H1 (cell line): ENCODE measurements around the gene INAVA. TPM values are rescaled to one million over a fixed set of nuclear protein-coding genes. Genes with fewer than 3 reads are reported as not detected.

ENCODE experiments used
- CTCF ChIA-PET: fragments of 300-600 bp; sonication (Branson Sonifier 250); formaldehyde crosslinking; loops from one replicate; lab custom pipeline; 2021; ENCODE audit not compliant: partially characterized antibody; lab: Charles Lee
- POLR2A ChIA-PET: fragments of 300-600 bp; sonication (Branson Sonifier 250); formaldehyde crosslinking; loops from one replicate; lab custom pipeline; 2021; ENCODE audit warnings: inconsistent platforms; ENCODE audit not compliant: partially characterized antibody; lab: Charles Lee
- DNase-seq, 2 experiments: peaks; one replicate each; pipeline versions ENCODE4 v3.0.0 to v3.0.0-alpha.2; 2010 to 2022; ENCODE audit warnings: low spot score in 2 of 2, low read depth in 1 of 2, mixed read lengths in 1 of 2
- FAIRE-seq: peaks from 2 replicates; lab custom pipeline; 2011; peaks lifted over from hg19 to GRCh38; lab: Jason Lieb, UNC
- H2AFZ ChIP-seq: 2 replicates; pipeline ENCODE4 v1.8.1; 2012; ENCODE audit warnings: low read length, inconsistent platforms
- H2AK5ac ChIP-seq: 2 replicates; pipeline ENCODE4 v1.6.1; 2013; ENCODE audit warnings: low read depth, low read length
- H2BK120ac ChIP-seq: replicated peaks from 2 replicates; pipeline ENCODE3; 2013; ENCODE audit warnings: low read depth, low read length, inconsistent platforms
- H2BK12ac ChIP-seq: 2 replicates; pipeline ENCODE4 v1.6.1; 2013; ENCODE audit warnings: low read depth, low read length
- H2BK15ac ChIP-seq: 2 replicates; pipeline ENCODE4 v1.6.1; 2013; ENCODE audit warnings: low read length
- H2BK20ac ChIP-seq: 2 replicates; pipeline ENCODE4 v1.6.1; 2013; ENCODE audit warnings: low read length
- H2BK5ac ChIP-seq: 2 replicates; pipeline ENCODE4 v1.6.1; 2013; ENCODE audit warnings: low read depth, low read length
- H3K14ac ChIP-seq: 2 replicates; pipeline ENCODE4 v1.6.1; 2013; ENCODE audit warnings: inconsistent platforms; ENCODE audit not compliant: insufficient read length
- H3K18ac ChIP-seq: 2 replicates; pipeline ENCODE4 v1.6.1; 2013; ENCODE audit warnings: low read length; ENCODE audit errors: extremely low read depth
- H3K23ac ChIP-seq: 2 replicates; pipeline ENCODE4 v1.6.1; 2013; ENCODE audit warnings: inconsistent platforms; ENCODE audit not compliant: insufficient read length
- H3K23me2 ChIP-seq: 2 replicates; pipeline ENCODE4 v1.6.1; 2013; ENCODE audit warnings: low read depth, low read length
- H3K27ac ChIP-seq: 2 replicates; pipeline ENCODE4 v1.6.1; 2011; ENCODE audit warnings: low read depth, low read length, inconsistent platforms
- H3K27me3 ChIP-seq, 4 experiments: replicated peaks in 1 of 4; 1 replicate in 1 of 4; 2 replicates in 3 of 4; pipeline versions ENCODE4 v1.6.1 to v1.8.1; 2011 to 2013; ENCODE audit warnings: low read length in 3 of 4, mild to moderate bottlenecking in 3 of 4, inconsistent platforms in 2 of 4, mixed read lengths in 2 of 4, moderate library complexity in 1 of 4; ENCODE audit not compliant: control insufficient read depth in 3 of 4, insufficient read depth in 3 of 4; ENCODE audit errors: extremely low read depth in 1 of 4
- H3K36me3 ChIP-seq, 4 experiments: 2 replicates each; pipeline versions ENCODE4 v1.6.1 to v1.8.1; 2011 to 2013; ENCODE audit warnings: mild to moderate bottlenecking in 4 of 4, low read length in 3 of 4, moderate library complexity in 2 of 4, control low read depth in 1 of 4, inconsistent platforms in 1 of 4; ENCODE audit not compliant: insufficient read depth in 4 of 4, control insufficient read depth in 2 of 4
- H3K4ac ChIP-seq: replicated peaks from 2 replicates; pipeline ENCODE3; 2013; ENCODE audit warnings: low read length, low read depth, mixed read lengths, inconsistent platforms; ENCODE audit not compliant: insufficient read length
- H3K4me1 ChIP-seq, 4 experiments: replicated peaks in 1 of 4; 1 replicate in 1 of 4; 2 replicates in 3 of 4; pipeline versions ENCODE4 v1.6.1 to v1.8.1; 2011 to 2013; ENCODE audit warnings: low read length in 3 of 4, inconsistent platforms in 2 of 4, mixed read lengths in 1 of 4; ENCODE audit not compliant: insufficient read depth in 4 of 4, control insufficient read depth in 3 of 4
- H3K4me2 ChIP-seq, 2 experiments: 2 replicates each; pipeline versions ENCODE4 v1.6.1 to v1.8.1; 2011 to 2013; ENCODE audit warnings: low read depth in 2 of 2, low read length in 2 of 2, control low read depth in 1 of 2, inconsistent platforms in 1 of 2, mild to moderate bottlenecking in 1 of 2; ENCODE audit not compliant: insufficient read depth in 1 of 2
- H3K4me3 ChIP-seq, 4 experiments: fragments of 200-600, 300-600 bp in 1 of 4; sonication (generic), shearing (Covaris generic), sonication (Bioruptor Twin) in 1 of 4; 2 replicates each; pipeline versions ENCODE4 v1.5.1 to v1.8.1; 2011 to 2016; ENCODE audit warnings: low read length in 4 of 4, low read depth in 3 of 4, control low read depth in 2 of 4, inconsistent platforms in 2 of 4, mild to moderate bottlenecking in 2 of 4, mixed read lengths in 1 of 4, moderate library complexity in 1 of 4; ENCODE audit not compliant: insufficient read depth in 2 of 4; ENCODE audit errors: extremely low read depth in 1 of 4
- H3K56ac ChIP-seq: replicated peaks from 2 replicates; pipeline ENCODE3; 2013; ENCODE audit warnings: low read depth, mild to moderate bottlenecking, mixed read lengths, low read length, inconsistent platforms; ENCODE audit not compliant: insufficient read length
- H3K79me1 ChIP-seq: 2 replicates; pipeline ENCODE4 v1.6.1; 2013; ENCODE audit warnings: low read depth, low read length, control low read depth
- H3K79me2 ChIP-seq, 2 experiments: 2 replicates each; pipeline versions ENCODE4 v1.6.1 to v1.8.1; 2012 to 2013; ENCODE audit warnings: low read length in 2 of 2, mild to moderate bottlenecking in 2 of 2, inconsistent platforms in 1 of 2; ENCODE audit not compliant: insufficient read depth in 2 of 2, control insufficient read depth in 1 of 2
- H3K9ac ChIP-seq, 4 experiments: replicated peaks in 1 of 4; 1 replicate in 1 of 4; 2 replicates in 3 of 4; pipeline versions ENCODE4 v1.6.1 to v1.8.1; 2011 to 2013; ENCODE audit warnings: low read depth in 3 of 4, low read length in 3 of 4, control low read depth in 2 of 4, mild to moderate bottlenecking in 2 of 4, moderate library complexity in 2 of 4, inconsistent platforms in 1 of 4; ENCODE audit errors: extremely low read depth in 1 of 4
- H3K9me3 ChIP-seq, 2 experiments: 2 replicates each; pipeline versions ENCODE4 v1.6.1 to v1.8.1; 2012 to 2013; ENCODE audit warnings: mild to moderate bottlenecking in 2 of 2, moderate library complexity in 2 of 2, control low read depth in 1 of 2, inconsistent platforms in 1 of 2, low read depth in 1 of 2, low read length in 1 of 2, mixed read lengths in 1 of 2; ENCODE audit not compliant: insufficient read depth in 2 of 2
- H4K20me1 ChIP-seq, 2 experiments: replicated peaks in 1 of 2; 2 replicates each; pipeline versions ENCODE3 to v1.8.1; 2011 to 2013; ENCODE audit warnings: inconsistent platforms in 2 of 2, low read length in 2 of 2, mild to moderate bottlenecking in 1 of 2; ENCODE audit not compliant: insufficient read depth in 2 of 2, control insufficient read depth in 1 of 2
- H4K5ac ChIP-seq: 2 replicates; pipeline ENCODE4 v1.6.1; 2013; ENCODE audit warnings: low read length, low read depth, mixed read lengths, inconsistent platforms; ENCODE audit not compliant: insufficient read length
- H4K8ac ChIP-seq: 2 replicates; pipeline ENCODE4 v1.8.0; 2013; ENCODE audit warnings: mild to moderate bottlenecking, moderate library complexity, low read length, inconsistent platforms; ENCODE audit not compliant: insufficient read depth; ENCODE audit errors: extremely low read depth
- H4K91ac ChIP-seq: replicated peaks from 2 replicates; pipeline ENCODE3; 2013; ENCODE audit warnings: low read length, mixed read lengths, inconsistent platforms; ENCODE audit not compliant: insufficient read length
- CREB1 ChIP-seq: IDR thresholded peaks from 2 replicates; pipeline ENCODE4 v1.6.1; 2012; ENCODE audit warnings: inconsistent platforms
- EP300 ChIP-seq, 2 experiments: IDR thresholded peaks; 1 replicate in 1 of 2; 2 replicates in 1 of 2; pipeline ENCODE4 v1.6.1; 2011 to 2012; ENCODE audit warnings: low read depth in 2 of 2, low read length in 2 of 2, mild to moderate bottlenecking in 2 of 2, borderline replicate concordance in 1 of 2, inconsistent platforms in 1 of 2, moderate library complexity in 1 of 2
- GABPA ChIP-seq: IDR thresholded peaks from 2 replicates; pipeline ENCODE4 v1.6.1; 2011; ENCODE audit warnings: mild to moderate bottlenecking, low read length, moderate library complexity, borderline replicate concordance; ENCODE audit not compliant: insufficient read depth
- GTF2F1 ChIP-seq: IDR thresholded peaks from 2 replicates; pipeline ENCODE4 v1.6.1; 2012; ENCODE audit warnings: low read depth, low read length, improper control_type of control experiment, borderline replicate concordance
- KDM1A ChIP-seq: fragments of 200-600, 300-600 bp; sonication (generic); IDR thresholded peaks from 2 replicates; pipeline ENCODE4 v1.7.1; 2016; ENCODE audit warnings: mild to moderate bottlenecking, low read length, borderline replicate concordance
- KDM5A ChIP-seq: fragments of 200-600 bp; IDR thresholded peaks from 2 replicates; pipeline ENCODE4 v1.7.1; 2012; ENCODE audit warnings: mild to moderate bottlenecking, low read length, inconsistent platforms, mixed read lengths
- RXRA ChIP-seq: IDR thresholded peaks from 2 replicates; pipeline ENCODE4 v1.6.1; 2011; ENCODE audit warnings: low read depth, mild to moderate bottlenecking, low read length, moderate library complexity; ENCODE audit not compliant: insufficient read depth
- SP4 ChIP-seq: IDR thresholded peaks from 2 replicates; pipeline ENCODE4 v1.6.1; 2012; ENCODE audit warnings: low read length, inconsistent platforms
- ZNF274 ChIP-seq: IDR thresholded peaks from 2 replicates; pipeline ENCODE4 v1.7.0; 2012; ENCODE audit warnings: low read length, borderline replicate concordance; ENCODE audit errors: extremely low read depth
- WGBS, 2 experiments: shearing (Covaris generic) in 1 of 2; methylation state at CpG; one replicate each; pipeline versions ENCODE4 v1.1.6 to v1.1.7; 2013 to 2015; ENCODE audit warnings: low lambda C conversion rate in 2 of 2, mixed read lengths in 2 of 2, inconsistent platforms in 1 of 2, low coverage in 1 of 2, missing lambda C conversion rate in 1 of 2; ENCODE audit not compliant: insufficient replicate concordance in 2 of 2, insufficient coverage in 1 of 2, insufficient read length in 1 of 2; ENCODE audit errors: extremely low coverage in 1 of 2, missing lambda C conversion rate in 1 of 2; 5-methylcytosine and 5-hydroxymethylcytosine counted together
- polyA plus RNA-seq, 7 experiments: library from polyadenylated mRNA; depleted of rRNA in 3 of 7; stranded (reverse) in 5 of 7; unstranded in 2 of 7; fragments of >200 nt in 5 of 7; fragments of 200-250 nt in 2 of 7; gene quantifications; 1 replicate in 5 of 7; 2 replicates in 1 of 7; 4 replicates in 1 of 7; pipeline versions ENCODE4 v1.2.1 to v1.2.3, GENCODE V29; 2011 to 2013; ENCODE audit warnings: missing spikeins in 2 of 7, mixed read lengths in 2 of 7
- total RNA-seq: library from RNA; stranded (reverse); fragmentation: NEBNext Ultra II Directional; extraction: Animal tissue kit (Norgen Biotek cat#: 25700); gene quantifications from 2 replicates; pipeline ENCODE4 v1.2.1, GENCODE V29; 2021
- TF ChIP-seq, protein P1 (sequence below): IDR thresholded peaks from 2 replicates; pipeline ENCODE4 v1.6.1; 2011; ENCODE audit warnings: low read length, improper control_type of control experiment
- TF ChIP-seq, protein P2 (sequence below): IDR thresholded peaks from 2 replicates; pipeline ENCODE4 v1.6.1; 2011; ENCODE audit warnings: low read depth, mild to moderate bottlenecking, low read length; ENCODE audit not compliant: insufficient read depth
- TF ChIP-seq, protein P3 (sequence below): IDR thresholded peaks from 2 replicates; pipeline ENCODE4 v1.6.1; 2012; ENCODE audit warnings: inconsistent platforms

Gene INAVA
- total and polyA plus RNA-seq, 2 of the 8 experiments (the other 6 are each of a cell fraction or from before 2014, with no cell fraction given): 46.8 to 49.3 TPM

DNA sequence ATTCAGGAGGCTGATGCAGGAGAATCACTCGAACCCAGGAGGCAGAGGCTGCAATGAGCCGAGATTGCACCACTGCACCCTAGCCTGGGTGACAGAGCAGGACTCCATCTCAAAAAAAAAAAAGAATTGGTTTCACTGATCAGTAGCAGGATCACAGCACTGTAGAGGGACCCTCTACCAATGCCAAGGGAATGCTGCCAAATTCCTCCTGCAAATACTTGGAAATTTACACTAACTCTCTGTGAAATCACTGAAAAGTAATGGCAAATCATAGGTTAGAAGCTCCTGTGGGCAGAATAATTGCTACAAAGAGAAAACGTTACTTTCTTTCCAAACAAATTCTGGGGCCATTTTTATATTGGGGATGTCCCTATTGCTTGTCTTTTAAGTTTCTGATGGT, 28.6 kb upstream of the INAVA start:
- no peaks in the 10 kb centered on the region for H3K27me3 ChIP-seq
- H3K14ac ChIP-seq: no peak overlapping the region
- ChIA-PET CTCF (interaction anchor here (0.6 to 2.2 kb wide), 7 partner anchors 8 to 1631 kb away, joined by 3 to 8 read pairs (median 3); no protein-coding TSS in a partner anchor), POLR2A (interaction anchor here (0.6 to 5.1 kb wide), 3 partner anchors 25 to 282 kb away, joined by 3 to 31 read pairs (median 4); no protein-coding TSS in a partner anchor)
- no peak overlapping the region for H4K5ac ChIP-seq
- H3K36me3 ChIP-seq: peaks cover 0 to 6% (median 0%) of the 10 kb centered on the region in 4 experiments; a peak in 2 of 8 replicates
- FAIRE-seq (no peak), DNase-seq (peak in 1 of 2 experiments; percentile 33)
- no peaks in the 10 kb centered on the region for H3K23me2 ChIP-seq
- no peak overlapping the region for H2AK5ac ChIP-seq
- H3K56ac ChIP-seq: no peak overlapping the region
- H4K20me1 ChIP-seq: no peaks in the 10 kb centered on the region
- H3K9me3 ChIP-seq: no peaks in the 10 kb centered on the region
- no peak overlapping the region for H2AFZ ChIP-seq
- H3K23ac ChIP-seq: no peak overlapping the region
- no peak overlapping the region for H3K18ac ChIP-seq
- H3K4me1 ChIP-seq: no peaks in the 10 kb centered on the region
- H2BK12ac ChIP-seq: no peak overlapping the region
- H3K27ac ChIP-seq: no peak overlapping the region
- no peak overlapping the region for H4K91ac ChIP-seq
- H3K4me2 ChIP-seq: no peak overlapping the region
- H2BK15ac ChIP-seq: no peak overlapping the region
- no peaks in the 10 kb centered on the region for H3K79me1 ChIP-seq
- WGBS, 2 experiments: 90% methylated on average over 3 of the region's 3 CpGs; no CpG with 5 or more reads in 1 of the 2 experiments
- H3K9ac ChIP-seq: no peak overlapping the region
- H2BK20ac ChIP-seq: no peak overlapping the region
- no peak overlapping the region for H3K4me3 ChIP-seq
- H3K4ac ChIP-seq: no peak overlapping the region
- no peak overlapping the region for H2BK120ac ChIP-seq
- no peak overlapping the region for H2BK5ac ChIP-seq
- no peak overlapping the region for H4K8ac ChIP-seq
- H3K79me2 ChIP-seq: no peaks in the 10 kb centered on the region
- no peak for TF ChIP-seq GABPA
- TF ChIP-seq, protein P1, sequence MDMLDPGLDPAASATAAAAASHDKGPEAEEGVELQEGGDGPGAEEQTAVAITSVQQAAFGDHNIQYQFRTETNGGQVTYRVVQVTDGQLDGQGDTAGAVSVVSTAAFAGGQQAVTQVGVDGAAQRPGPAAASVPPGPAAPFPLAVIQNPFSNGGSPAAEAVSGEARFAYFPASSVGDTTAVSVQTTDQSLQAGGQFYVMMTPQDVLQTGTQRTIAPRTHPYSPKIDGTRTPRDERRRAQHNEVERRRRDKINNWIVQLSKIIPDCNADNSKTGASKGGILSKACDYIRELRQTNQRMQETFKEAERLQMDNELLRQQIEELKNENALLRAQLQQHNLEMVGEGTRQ: no peak
- TF ChIP-seq RXRA: no peak
- no peak for TF ChIP-seq EP300 (IDR thresholded peaks at IDR 0.05; ENCODE audit: borderline replicate concordance in 1 of 2, low read depth in 2 of 2, low read length in 2 of 2)
- TF ChIP-seq KDM5A: no peak
- TF ChIP-seq KDM1A: no peak
- no peak for TF ChIP-seq ZNF274
- TF ChIP-seq CREB1: no peak
- TF ChIP-seq GTF2F1: no peak
- TF ChIP-seq, protein P2, sequence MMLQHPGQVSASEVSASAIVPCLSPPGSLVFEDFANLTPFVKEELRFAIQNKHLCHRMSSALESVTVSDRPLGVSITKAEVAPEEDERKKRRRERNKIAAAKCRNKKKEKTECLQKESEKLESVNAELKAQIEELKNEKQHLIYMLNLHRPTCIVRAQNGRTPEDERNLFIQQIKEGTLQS: no peak
- no peak for TF ChIP-seq SP4
- TF ChIP-seq, protein P3, sequence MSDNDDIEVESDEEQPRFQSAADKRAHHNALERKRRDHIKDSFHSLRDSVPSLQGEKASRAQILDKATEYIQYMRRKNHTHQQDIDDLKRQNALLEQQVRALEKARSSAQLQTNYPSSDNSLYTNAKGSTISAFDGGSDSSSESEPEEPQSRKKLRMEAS: no peak
